ENCODE results near the gene BTBD19. TPM values are rescaled to one million over a fixed set of nuclear protein-coding genes. Genes with fewer than 3 reads are reported as not detected.
"Not testable (repeated sequence)": the region's sequence is repeated elsewhere in the genome, so short reads cannot be mapped to it uniquely, and the experiment has no call there.

Gene BTBD19
- total RNA-seq, 1 donor from 2014 or later, result 8.5 TPM

DNA sequence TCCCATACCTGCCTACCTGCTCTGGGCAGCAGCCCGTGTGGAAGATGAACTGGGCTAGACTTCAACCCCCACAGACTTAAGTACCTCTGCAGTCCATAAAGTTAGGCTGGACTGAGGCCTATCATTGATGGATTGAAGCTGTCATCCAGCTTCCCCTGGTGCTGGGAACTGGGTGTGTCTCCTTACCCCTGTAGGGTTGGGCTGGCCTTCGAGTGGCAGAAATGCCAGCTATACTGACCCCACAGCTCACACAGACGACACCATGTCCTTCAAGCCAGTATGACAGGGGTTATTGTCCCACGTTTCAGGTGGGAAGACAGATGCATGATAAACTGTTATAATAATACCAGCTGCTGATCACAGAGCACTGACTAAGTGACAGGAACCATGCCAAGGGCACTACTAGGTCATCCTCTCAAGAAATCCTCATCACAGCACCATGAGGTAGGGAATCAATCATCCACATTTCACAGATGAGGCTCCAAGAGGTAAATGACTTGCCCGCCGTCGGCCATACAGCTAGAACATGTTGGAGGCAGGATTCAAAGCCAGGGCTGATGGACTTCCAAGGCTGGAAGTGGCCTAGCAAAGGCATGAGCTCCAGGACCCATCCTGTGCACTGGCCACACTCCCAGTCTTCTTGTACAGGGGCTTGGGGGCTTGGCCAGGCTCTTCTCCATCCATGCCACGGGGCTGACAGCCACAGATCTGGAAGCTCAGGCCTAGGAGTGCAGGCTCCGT lies 20.0 kb upstream of the BTBD19 start, which contains the start of gene BEST4:
Gene BEST4 (minus strand): TSS at position 51 of the 741 bp plus-strand sequence. CDS start 465 bp downstream, outside the sequence.
- no peak for DNase-seq

DNA sequence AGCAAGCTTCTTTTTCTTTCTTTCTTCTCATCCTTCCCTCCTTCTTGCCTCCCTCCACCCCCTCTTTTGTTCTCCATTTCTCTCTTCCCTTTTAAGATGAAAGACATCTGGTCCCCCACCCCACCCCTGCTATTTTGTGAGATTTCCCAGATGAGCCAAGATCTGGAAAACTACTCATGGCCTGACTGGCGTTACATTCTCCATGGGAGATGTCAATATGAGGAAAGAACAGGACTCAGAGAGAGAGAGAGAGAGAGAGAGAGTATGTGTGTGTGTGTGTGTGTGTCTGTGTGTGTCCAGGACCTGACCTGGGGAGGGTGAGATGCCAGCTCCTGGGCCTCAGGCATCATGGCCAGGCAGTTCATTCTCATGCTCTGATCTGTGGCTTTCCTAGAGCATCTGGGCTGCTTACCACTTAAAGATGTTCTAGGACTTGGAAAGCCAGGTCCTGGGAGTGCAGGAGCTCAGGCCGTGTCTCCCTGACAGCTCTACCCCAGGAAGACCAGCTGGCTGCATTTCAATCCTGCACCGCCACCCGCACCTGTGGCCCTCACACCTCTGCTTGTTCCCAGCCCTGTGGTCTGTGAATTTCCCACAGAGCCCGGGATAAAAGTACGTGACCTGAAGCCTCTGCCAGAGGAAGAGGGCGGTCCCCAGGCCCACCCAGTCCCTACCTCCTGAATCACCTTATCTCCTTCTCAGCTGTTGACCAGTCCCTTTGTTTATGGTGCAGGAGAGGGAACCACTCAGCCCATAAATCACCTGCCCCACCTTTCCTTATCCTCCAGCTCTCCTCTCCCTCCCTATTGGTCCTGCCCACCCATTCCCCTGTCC lies 17.1 kb upstream of the BTBD19 start:
- no peak for DNase-seq

DNA sequence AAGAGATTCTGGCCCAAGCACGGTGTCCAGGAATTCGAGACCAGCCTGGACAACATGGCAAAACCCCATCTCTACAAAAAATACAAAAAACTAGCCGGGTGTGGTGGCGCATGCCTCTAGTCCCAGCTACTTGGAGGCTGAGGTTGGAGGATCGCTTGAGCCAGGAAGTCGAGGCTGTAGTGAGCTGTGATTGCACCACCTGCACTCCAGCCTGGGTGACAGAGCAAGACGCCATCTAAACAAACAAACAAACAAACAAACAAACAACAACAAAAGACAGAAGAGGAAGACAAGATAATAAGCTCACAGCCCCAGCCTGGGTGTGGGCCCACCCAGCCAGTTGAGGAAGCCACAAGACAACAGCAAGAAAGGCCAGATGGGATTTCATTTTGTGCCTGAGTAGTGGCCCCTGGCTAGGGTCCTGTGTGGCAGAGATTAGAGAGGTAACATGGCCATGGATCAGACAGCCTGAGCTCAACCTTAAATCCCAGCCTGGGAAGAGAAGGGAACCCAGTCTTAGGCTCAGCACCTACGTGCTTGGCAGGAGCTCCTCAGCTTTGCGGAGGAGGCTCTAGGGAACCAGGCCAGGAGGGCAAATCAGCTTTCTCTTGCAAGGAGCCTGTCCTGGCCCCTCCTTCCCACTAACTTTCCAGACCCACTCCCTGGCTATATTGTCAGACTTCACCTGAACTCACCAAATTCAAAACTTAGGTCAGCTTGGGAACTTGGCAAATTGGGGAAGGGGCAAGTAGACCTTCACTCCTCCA lies 15.4 kb upstream of the BTBD19 start:
- DNase-seq, result no peak

GRCh38 chr1:44797886-44798285 lies 10.4 kb upstream of the BTBD19 start:
- DNase-seq, result not testable (repeated sequence)

- DNase-seq, result no peak
Measured at GRCh38 chr1:44798481-44799365, 9.6 kb upstream of the BTBD19 start.

- peak; percentile 99 for DNase-seq
Measured at GRCh38 chr1:44799770-44800584, 8.3 kb upstream of the BTBD19 start, which contains the start of gene PLK3. TSS of gene PLK3 (plus strand) at chr1:44800377. CDS start at chr1:44800464, 87 bp downstream.

GRCh38 chr1:44801491-44802305 lies 6.6 kb upstream of the BTBD19 start:
- peak; percentile 34 for DNase-seq

DNA sequence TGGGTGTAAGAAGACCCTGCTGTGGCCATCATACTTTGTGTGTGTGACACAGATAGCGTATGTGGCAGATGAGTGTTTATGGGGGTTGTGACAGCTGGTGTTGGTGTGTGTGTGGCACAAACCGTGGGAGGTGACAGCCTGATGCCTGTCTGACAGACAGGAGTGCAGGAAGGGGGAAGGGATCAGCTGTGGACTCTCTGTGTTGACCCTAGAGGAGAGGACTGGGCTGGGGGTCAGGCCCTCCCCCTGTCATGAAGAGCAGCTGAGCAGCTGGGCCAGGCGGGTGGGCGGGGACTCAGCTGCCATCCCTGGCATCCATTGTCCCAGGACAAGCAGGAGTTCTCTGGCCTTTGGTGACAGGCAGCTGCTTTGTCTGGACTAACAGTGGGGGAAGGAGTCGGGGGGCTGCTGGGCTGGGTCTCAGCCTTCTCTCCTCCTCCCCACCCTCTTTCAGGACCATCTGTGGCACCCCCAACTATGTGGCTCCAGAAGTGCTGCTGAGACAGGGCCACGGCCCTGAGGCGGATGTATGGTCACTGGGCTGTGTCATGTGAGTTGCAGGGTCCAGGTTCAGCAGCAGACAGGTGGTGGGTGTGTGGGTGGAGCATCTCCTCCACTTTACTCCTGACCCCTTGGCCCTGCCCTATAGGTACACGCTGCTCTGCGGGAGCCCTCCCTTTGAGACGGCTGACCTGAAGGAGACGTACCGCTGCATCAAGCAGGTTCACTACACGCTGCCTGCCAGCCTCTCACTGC lies 5.8 kb upstream of the BTBD19 start:
- DNase-seq, result no peak

DNA sequence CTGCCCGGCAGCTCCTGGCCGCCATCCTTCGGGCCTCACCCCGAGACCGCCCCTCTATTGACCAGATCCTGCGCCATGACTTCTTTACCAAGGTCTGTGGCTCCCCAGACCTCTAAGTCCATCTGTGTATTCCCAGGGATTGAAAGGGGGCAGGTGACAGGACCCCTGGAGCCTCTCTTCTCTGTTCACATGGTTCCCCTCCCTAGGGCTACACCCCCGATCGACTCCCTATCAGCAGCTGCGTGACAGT lies 5.3 kb upstream of the BTBD19 start:
- no peak for DNase-seq

DNA sequence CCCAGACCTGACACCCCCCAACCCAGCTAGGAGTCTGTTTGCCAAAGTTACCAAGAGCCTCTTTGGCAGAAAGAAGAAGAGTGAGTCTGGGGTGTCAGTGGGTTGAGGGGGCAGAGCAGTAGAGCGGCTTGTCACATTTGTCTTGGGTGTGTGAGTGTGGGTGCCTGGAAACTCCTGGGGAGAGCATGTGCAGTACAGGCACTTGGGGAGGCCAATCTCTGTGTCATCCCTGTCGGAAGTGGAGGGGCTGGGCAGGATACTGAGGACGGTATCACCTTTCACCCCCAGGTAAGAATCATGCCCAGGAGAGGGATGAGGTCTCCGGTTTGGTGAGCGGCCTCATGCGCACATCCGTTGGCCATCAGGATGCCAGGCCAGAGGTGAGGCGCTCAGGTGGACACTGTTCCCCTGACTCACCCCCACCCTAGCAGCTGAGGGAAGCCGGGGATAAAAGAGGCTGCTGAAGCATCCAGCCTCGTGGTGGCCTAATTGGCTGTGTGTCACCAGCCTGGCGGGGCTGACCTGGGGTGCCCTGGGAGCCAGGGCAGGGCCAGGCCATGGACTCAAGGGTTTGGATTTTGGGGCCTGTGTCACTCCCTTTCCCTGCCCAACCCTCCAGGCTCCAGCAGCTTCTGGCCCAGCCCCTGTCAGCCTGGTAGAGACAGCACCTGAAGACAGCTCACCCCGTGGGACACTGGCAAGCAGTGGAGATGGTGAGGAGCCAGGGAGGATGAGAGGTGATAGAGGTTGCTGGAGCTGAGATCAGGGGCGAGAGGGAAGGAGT lies 4.8 kb upstream of the BTBD19 start:
- no peak for DNase-seq

DNA sequence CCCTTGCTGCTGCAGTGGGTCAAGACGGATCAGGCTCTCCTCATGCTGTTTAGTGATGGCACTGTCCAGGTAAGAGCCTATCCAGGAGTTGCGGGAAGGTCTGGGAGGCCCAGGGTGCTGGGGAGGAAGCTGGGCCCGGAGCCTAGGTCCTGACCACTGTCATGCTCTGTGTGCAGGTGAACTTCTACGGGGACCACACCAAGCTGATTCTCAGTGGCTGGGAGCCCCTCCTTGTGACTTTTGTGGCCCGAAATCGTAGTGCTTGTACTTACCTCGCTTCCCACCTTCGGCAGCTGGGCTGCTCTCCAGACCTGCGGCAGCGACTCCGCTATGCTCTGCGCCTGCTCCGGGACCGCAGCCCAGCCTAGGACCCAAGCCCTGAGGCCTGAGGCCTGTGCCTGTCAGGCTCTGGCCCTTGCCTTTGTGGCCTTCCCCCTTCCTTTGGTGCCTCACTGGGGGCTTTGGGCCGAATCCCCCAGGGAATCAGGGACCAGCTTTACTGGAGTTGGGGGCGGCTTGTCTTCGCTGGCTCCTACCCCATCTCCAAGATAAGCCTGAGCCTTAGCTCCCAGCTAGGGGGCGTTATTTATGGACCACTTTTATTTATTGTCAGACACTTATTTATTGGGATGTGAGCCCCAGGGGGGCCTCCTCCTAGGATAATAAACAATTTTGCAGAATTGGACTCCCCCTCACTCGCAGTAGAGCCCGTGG lies 2.9 kb upstream of the BTBD19 start:
- no peak for DNase-seq

DNA sequence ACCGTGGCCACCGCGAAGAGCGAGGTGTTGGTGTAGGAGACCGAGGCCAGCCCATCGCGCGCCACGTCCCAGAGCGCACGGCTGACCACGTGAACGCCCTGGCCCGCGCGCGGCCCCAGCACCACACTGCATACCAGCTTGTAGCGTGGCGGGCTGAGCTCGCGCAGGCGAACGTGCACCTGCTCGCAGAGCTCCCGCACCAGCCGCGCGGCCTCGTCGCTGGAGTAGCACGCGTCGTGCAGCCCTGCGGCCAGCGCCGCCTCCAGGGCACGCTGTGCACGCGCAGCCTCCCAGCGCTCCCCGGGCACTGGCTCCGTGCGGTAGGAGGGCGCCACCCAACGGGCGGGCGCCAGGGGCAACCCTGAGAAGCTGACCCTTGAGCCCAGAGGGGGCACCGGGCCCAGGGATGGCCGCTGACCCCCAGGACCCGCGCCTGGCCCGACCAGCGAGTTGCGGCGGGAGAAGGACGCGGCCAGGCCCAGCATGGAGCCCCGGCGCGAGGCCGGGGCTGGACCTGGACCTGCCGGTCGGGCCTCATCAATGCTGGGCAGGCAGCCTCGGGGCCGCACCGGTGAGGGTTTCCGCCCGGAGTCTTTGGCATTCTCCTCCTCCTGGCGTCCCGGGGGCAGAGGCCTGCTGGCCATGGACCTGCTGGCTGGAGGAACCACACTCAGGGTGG lies 2.2 kb upstream of the BTBD19 start:
- DNase-seq, result no peak

DNA sequence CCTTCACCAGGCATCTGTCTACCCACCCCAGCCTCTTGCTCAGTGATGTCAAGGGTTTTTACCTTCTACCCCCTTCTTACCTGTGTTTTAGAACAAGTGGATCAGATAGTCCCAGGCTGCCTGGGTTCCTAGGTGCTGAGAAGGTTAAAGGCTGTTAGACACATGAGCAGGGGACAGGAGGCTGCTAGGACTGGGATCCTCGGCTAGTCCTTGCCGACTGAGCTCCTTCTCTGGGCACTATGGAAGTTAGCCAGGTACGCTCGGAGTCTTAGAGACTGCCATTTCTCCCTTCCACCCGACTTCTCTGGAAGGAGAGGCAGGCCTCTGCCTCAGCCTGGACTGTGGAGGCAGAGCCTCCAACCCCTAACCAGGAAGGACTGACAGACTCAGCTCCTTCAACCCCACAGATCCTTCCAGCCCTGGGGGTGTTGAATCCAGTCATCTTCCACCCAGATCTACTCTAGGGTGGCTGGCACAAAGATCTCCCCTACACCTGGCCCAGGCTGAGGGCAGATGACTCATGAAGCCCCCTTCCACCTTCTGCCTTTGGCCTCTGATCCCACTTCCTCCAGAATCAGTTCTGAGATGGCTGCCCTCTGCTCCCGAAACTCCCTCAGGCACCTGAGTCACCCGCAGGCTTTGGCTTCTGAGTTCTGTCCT lies 1.5 kb upstream of the BTBD19 start, which contains the start of gene DYNLT4:
Gene DYNLT4 (minus strand): TSS at position 648 of the 660 bp plus-strand sequence. CDS start 683 bp downstream, outside the sequence.
- no peak for DNase-seq

DNA sequence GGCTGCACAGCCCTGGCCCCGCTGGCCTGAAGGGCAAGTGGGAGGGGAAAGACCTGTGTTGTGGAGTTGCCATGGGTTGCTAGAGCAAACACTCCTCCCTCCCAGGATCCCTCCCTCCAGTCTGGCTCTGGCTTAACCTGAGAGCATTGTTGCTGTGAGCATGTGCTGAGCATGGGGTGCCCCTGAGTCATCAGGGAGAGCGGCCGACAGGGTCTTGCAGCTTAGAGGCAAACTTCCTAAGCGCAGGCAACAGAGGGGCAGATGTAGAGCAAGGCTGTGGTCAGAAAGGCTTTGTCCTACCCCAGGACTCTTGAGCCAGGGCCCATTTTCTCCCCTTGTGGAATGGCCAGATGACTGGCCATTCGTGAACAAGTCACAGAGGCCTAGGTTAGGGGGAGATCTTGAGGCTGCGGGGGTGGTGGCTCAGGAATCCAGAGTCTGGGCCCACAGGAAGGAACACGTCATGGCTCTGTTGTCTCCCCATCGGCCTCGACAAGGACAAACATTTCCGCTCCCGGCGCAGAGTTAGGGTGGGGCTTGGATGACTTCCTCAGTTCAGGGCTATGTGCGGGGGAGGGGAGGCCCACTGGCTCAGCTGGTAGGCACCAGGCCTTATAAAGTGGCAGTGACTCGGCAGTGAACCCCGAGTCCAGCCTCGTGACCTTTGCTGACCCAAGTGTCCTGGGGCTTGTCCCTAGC lies 810 bp upstream of the BTBD19 start:
- peak; percentile 100 for DNase-seq

DNA sequence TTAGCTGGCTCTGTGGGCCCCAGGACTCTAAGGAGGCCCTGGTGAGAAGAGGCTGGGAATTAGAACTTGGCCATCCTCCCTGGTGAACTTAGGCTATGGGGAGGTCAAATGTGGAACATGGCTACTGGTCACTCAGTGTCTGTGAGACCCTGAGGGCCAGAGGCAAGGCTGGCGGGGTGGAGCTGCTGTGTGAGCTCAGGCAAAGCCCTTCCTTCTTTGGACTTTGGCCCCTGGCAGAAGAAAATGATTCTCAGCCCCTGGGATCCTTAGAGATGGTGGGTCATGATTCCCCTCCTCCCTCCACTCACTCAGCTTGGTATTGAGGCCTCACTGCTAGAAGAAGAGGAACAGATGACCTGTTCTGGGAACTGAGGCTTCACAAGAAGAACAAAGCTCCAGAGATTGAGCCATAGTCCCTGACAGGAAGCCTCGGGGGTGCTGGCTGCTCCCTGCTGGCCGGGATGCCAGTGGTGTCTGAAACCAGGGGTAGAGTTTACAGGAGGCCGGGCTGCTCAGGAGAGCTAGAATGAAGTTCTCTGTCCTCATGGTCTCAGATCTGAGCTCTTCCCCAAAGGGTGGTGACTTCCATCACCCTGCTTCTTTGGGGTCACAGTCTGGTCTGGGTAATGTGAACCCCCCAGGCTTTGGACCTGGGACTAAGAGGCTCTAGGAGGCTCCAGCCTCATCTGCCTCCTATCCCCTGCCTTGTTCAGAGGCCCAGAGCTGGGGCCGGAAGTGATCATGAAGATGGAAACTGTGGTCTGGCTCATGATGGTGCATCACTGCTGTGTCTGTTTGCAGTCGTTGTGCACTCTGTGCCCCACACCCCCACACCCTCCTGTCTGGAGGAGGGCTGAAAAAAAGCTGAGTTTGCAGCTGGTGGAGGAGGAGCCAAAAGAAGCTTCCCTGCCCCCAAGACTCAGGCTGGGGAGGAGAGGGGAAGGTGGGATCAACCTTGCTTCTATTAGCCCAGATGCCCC lies 905 bp downstream of the BTBD19 start:
- DNase-seq, result peak; percentile 65
